ENCODE measurements around the gene THOC5.
A peak's percentile ranks its signal among the peaks of the same experiment; 100 is the strongest.
"Not testable (repeated sequence)": the region's sequence is repeated elsewhere in the genome, so short reads cannot be mapped to it uniquely, and the experiment has no call there.

THOC5 gene

GRCh38 chr22:29511126-29511862 lies 42.3 kb downstream of the THOC5 start:
- H3K27ac Mint-ChIP-seq: peak overlapping the region in 1 of 2 donors; percentile 57
- no peaks in the 10 kb centered on the region for H3K4me1 Mint-ChIP-seq (ENCODE audit: low read depth in 2 of 2)

GRCh38 chr22:29510542-29510941 lies 43.0 kb downstream of the THOC5 start:
- peak overlapping the region in 1 of 2 donors; percentile 57 for H3K27ac Mint-ChIP-seq
- DNase-seq (no peak), ATAC-seq (replicated peaks) (no peak)
- H3K27me3 Mint-ChIP-seq: no peaks in the 10 kb centered on the region
- H3K36me3 Mint-ChIP-seq (ENCODE audit: insufficient read depth): peaks cover 60% of the 10 kb centered on the region
- no peaks in the 10 kb centered on the region for H3K4me1 Mint-ChIP-seq (ENCODE audit: low read depth in 2 of 2)
- no peak overlapping the region for H3K4me3 Mint-ChIP-seq
- H3K9me3 Mint-ChIP-seq: no peaks in the 10 kb centered on the region

More at GRCh38 chr22:29511126-29511862, 42.3 kb downstream of the THOC5 start:
- Mint-ChIP-seq H3K9me3 (no peaks in the 10 kb centered on the region), H3K36me3 (ENCODE audit: insufficient read depth) (peaks cover 65% of the 10 kb centered on the region), H3K27me3 (no peaks in the 10 kb centered on the region), H3K4me3 (no peak overlapping the region)
- ATAC-seq (replicated peaks): no peak
- no peak for DNase-seq

- Mint-ChIP-seq H3K27ac (peak overlapping the region; percentile 57 to 76), H3K36me3 (ENCODE audit: insufficient read depth) (peaks cover 59% of the 10 kb centered on the region), H3K4me1 (ENCODE audit: low read depth in 2 of 2) (no peaks in the 10 kb centered on the region), H3K27me3 (no peaks in the 10 kb centered on the region), H3K4me3 (no peak overlapping the region), H3K9me3 (no peaks in the 10 kb centered on the region)
- DNase-seq (no peak), ATAC-seq (replicated peaks) (no peak)
These were observed 43.7 kb downstream of the THOC5 start for GRCh38 chr22:29509815-29510214.

- peak overlapping the region; percentile 49 to 76 for H3K27ac Mint-ChIP-seq
These were observed 44.3 kb downstream of the THOC5 start for GRCh38 chr22:29509298-29509697.

GRCh38 chr22:29503811-29504372 lies 49.7 kb downstream of the THOC5 start:
- ATAC-seq (replicated peaks) (no peak), DNase-seq (no peak)
- Mint-ChIP-seq H3K27me3 (no peaks in the 10 kb centered on the region), H3K4me3 (no peak overlapping the region), H3K9me3 (no peaks in the 10 kb centered on the region), H3K36me3 (ENCODE audit: insufficient read depth) (peaks cover 44% of the 10 kb centered on the region), H3K4me1 (ENCODE audit: low read depth in 2 of 2) (no peaks in the 10 kb centered on the region), H3K27ac (peak overlapping the region; percentile 9 to 71)

More at GRCh38 chr22:29509298-29509697, 44.3 kb downstream of the THOC5 start:
- DNase-seq: no peak
- H3K4me1 Mint-ChIP-seq (ENCODE audit: low read depth in 2 of 2): no peaks in the 10 kb centered on the region
- no peak overlapping the region for H3K4me3 Mint-ChIP-seq
- peaks cover 56% of the 10 kb centered on the region for H3K36me3 Mint-ChIP-seq (ENCODE audit: insufficient read depth)
- no peaks in the 10 kb centered on the region for H3K27me3 Mint-ChIP-seq
- H3K9me3 Mint-ChIP-seq: no peaks in the 10 kb centered on the region
- ATAC-seq (replicated peaks): no peak

- no peak for ATAC-seq (replicated peaks)
- Mint-ChIP-seq H3K36me3 (ENCODE audit: insufficient read depth) (peaks cover 13% of the 10 kb centered on the region), H3K4me1 (ENCODE audit: low read depth in 2 of 2) (no peaks in the 10 kb centered on the region), H3K27ac (no peak overlapping the region), H3K4me3 (no peak overlapping the region), H3K9me3 (no peaks in the 10 kb centered on the region), H3K27me3 (no peaks in the 10 kb centered on the region)
- no peak for DNase-seq
These were observed 53.7 kb downstream of the THOC5 start for GRCh38 chr22:29499852-29500251.

GRCh38 chr22:29493636-29494035 lies 59.9 kb downstream of the THOC5 start:
- H3K4me1 Mint-ChIP-seq (ENCODE audit: low read depth in 2 of 2): no peaks in the 10 kb centered on the region
- H3K4me3 Mint-ChIP-seq: no peak overlapping the region
- no peaks in the 10 kb centered on the region for H3K9me3 Mint-ChIP-seq
- no peaks in the 10 kb centered on the region for H3K27me3 Mint-ChIP-seq
- peaks cover 2% of the 10 kb centered on the region for H3K36me3 Mint-ChIP-seq (ENCODE audit: insufficient read depth)
- ATAC-seq (replicated peaks) (no peak), DNase-seq (no peak)
- H3K27ac Mint-ChIP-seq: no peak overlapping the region

GRCh38 chr22:29491012-29491411 lies 62.5 kb downstream of the THOC5 start:
- no peaks in the 10 kb centered on the region for H3K9me3 Mint-ChIP-seq

GRCh38 chr22:29489127-29489780 lies 64.3 kb downstream of the THOC5 start:
- not testable (repeated sequence) for H3K36me3 Mint-ChIP-seq (ENCODE audit: insufficient read depth); DNase-seq; H3K27me3 Mint-ChIP-seq; H3K4me1 Mint-ChIP-seq (ENCODE audit: low read depth in 2 of 2); ATAC-seq (replicated peaks); H3K4me3 Mint-ChIP-seq; H3K9me3 Mint-ChIP-seq
- H3K27ac Mint-ChIP-seq: peak overlapping the region in 1 of 2 donors; percentile 35

More at GRCh38 chr22:29491012-29491411, 62.5 kb downstream of the THOC5 start:
- Mint-ChIP-seq H3K4me1 (ENCODE audit: low read depth in 2 of 2) (no peaks in the 10 kb centered on the region), H3K27me3 (no peaks in the 10 kb centered on the region), H3K4me3 (no peak overlapping the region), H3K36me3 (ENCODE audit: insufficient read depth) (no peaks in the 10 kb centered on the region), H3K27ac (no peak overlapping the region)
- ATAC-seq (replicated peaks): no peak
- DNase-seq: no peak

GRCh38 chr22:29487426-29487986 lies 66.1 kb downstream of the THOC5 start:
- Mint-ChIP-seq H3K4me1 (ENCODE audit: low read depth in 2 of 2) (no peaks in the 10 kb centered on the region), H3K27me3 (peaks cover 0 to 2% of the 10 kb centered on the region in 2 donors), H3K4me3 (no peak overlapping the region), H3K9me3 (no peaks in the 10 kb centered on the region), H3K36me3 (ENCODE audit: insufficient read depth) (no peaks in the 10 kb centered on the region), H3K27ac (no peak overlapping the region)
- DNase-seq: no peak
- ATAC-seq (replicated peaks): no peak

- peaks cover 13 to 17% of the 10 kb centered on the region in 2 donors for H3K27me3 Mint-ChIP-seq
- H3K9me3 Mint-ChIP-seq: no peaks in the 10 kb centered on the region
- H3K4me1 Mint-ChIP-seq (ENCODE audit: low read depth in 2 of 2): peaks cover 6% of the 10 kb centered on the region in 2 donors
- DNase-seq: no peak
- H3K4me3 Mint-ChIP-seq: no peak overlapping the region
- H3K36me3 Mint-ChIP-seq (ENCODE audit: insufficient read depth): no peaks in the 10 kb centered on the region
- no peak for ATAC-seq (replicated peaks)
- no peak overlapping the region for H3K27ac Mint-ChIP-seq
These were observed 68.1 kb downstream of the THOC5 start for GRCh38 chr22:29485448-29485847.

GRCh38 chr22:29484642-29485041 lies 68.9 kb downstream of the THOC5 start:
- no peak for ATAC-seq (replicated peaks)

GRCh38 chr22:29483254-29483653 lies 70.3 kb downstream of the THOC5 start:
- H3K27me3 Mint-ChIP-seq: peaks cover 30 to 35% of the 10 kb centered on the region in 2 donors
- DNase-seq (no peak), ATAC-seq (replicated peaks) (no peak)
- no peaks in the 10 kb centered on the region for H3K9me3 Mint-ChIP-seq
- H3K27ac Mint-ChIP-seq: no peak overlapping the region
- no peaks in the 10 kb centered on the region for H3K36me3 Mint-ChIP-seq (ENCODE audit: insufficient read depth)
- H3K4me3 Mint-ChIP-seq: no peak overlapping the region
- peaks cover 11 to 18% of the 10 kb centered on the region in 2 donors for H3K4me1 Mint-ChIP-seq (ENCODE audit: low read depth in 2 of 2)

More at GRCh38 chr22:29484642-29485041, 68.9 kb downstream of the THOC5 start:
- no peak overlapping the region for H3K27ac Mint-ChIP-seq
- no peak for DNase-seq
- no peak overlapping the region for H3K4me3 Mint-ChIP-seq
- peaks cover 6% of the 10 kb centered on the region in 2 donors for H3K4me1 Mint-ChIP-seq (ENCODE audit: low read depth in 2 of 2)
- peaks cover 16 to 21% of the 10 kb centered on the region in 2 donors for H3K27me3 Mint-ChIP-seq
- H3K36me3 Mint-ChIP-seq (ENCODE audit: insufficient read depth): no peaks in the 10 kb centered on the region
- H3K9me3 Mint-ChIP-seq: no peaks in the 10 kb centered on the region

Measured in effector memory CD8-positive, alpha-beta T cell (primary cell).